ENCODE measurements around the gene ZBED2. TPM values are rescaled to one million over a fixed set of nuclear protein-coding genes. Genes with fewer than 3 reads are reported as not detected.

ZBED2 gene
- total and polyA plus RNA-seq, 2 donors (not counting 1 experiment from before 2014, with no cell fraction given): 0.06 TPM; not detected in 1

- DNase-seq (ENCODE audit: low read depth in 2 of 2): no peak
- H3K4me3 ChIP-seq (replicated peaks in 1 of 4; ENCODE audit: control extremely low read depth in 1 of 4, insufficient read depth in 1 of 4, low read depth in 3 of 4, low read length in 4 of 4): no peak overlapping the region
- no peaks in the 10 kb centered on the region for H4K20me1 ChIP-seq (ENCODE audit: control insufficient read depth, extremely low read depth, insufficient read depth, low read length)
- H3K27me3 ChIP-seq (ENCODE audit: control insufficient read depth, insufficient read depth, low read length): no peaks in the 10 kb centered on the region
- no peaks in the 10 kb centered on the region for H3K9me3 ChIP-seq (ENCODE audit: control insufficient read depth, insufficient read depth, low read depth, low read length)
- H3K9ac ChIP-seq (ENCODE audit: insufficient read depth, low read length): no peak overlapping the region
- H3K79me2 ChIP-seq (ENCODE audit: control insufficient read depth, insufficient read depth, low read length): no peaks in the 10 kb centered on the region
- no peaks in the 10 kb centered on the region for H3K36me3 ChIP-seq (ENCODE audit: control insufficient read depth, insufficient read depth, low read length)
- H3K4me2 ChIP-seq (ENCODE audit: extremely low read depth, insufficient read depth, low read length): no peak overlapping the region
- H2AFZ ChIP-seq (ENCODE audit: low read length): no peak overlapping the region
- no peak overlapping the region for H3K27ac ChIP-seq (ENCODE audit: insufficient read depth, low read length)
- no peaks in the 10 kb centered on the region for H3K4me1 ChIP-seq (ENCODE audit: control insufficient read depth, extremely low read depth, insufficient read depth, low read length)
- TF ChIP-seq CTCF (conservative IDR thresholded peaks at IDR 0.05 in 1 of 2, IDR thresholded peaks at IDR 0.05 in 1 of 2; ENCODE audit: low read depth in 1 of 2, low read length in 2 of 2) (peak in 1 of 2 donors; percentile 24), EZH2 (IDR thresholded peaks at IDR 0.05; ENCODE audit: low read length, missing control alignments) (no peak)
Measured at GRCh38 chr3:111621535-111621934, 26.4 kb upstream of the ZBED2 start.

- Histone ChIP-seq H3K4me1 (ENCODE audit: control insufficient read depth, extremely low read depth, insufficient read depth, low read length) (no peaks in the 10 kb centered on the region), H3K27ac (ENCODE audit: insufficient read depth, low read length) (no peak overlapping the region), H3K9me3 (ENCODE audit: control insufficient read depth, insufficient read depth, low read depth, low read length) (no peaks in the 10 kb centered on the region), H3K36me3 (ENCODE audit: control insufficient read depth, insufficient read depth, low read length) (no peaks in the 10 kb centered on the region), H3K27me3 (ENCODE audit: control insufficient read depth, insufficient read depth, low read length) (no peaks in the 10 kb centered on the region), H4K20me1 (ENCODE audit: control insufficient read depth, extremely low read depth, insufficient read depth, low read length) (no peaks in the 10 kb centered on the region), H3K4me2 (ENCODE audit: extremely low read depth, insufficient read depth, low read length) (no peak overlapping the region), H3K79me2 (ENCODE audit: control insufficient read depth, insufficient read depth, low read length) (no peaks in the 10 kb centered on the region), H2AFZ (ENCODE audit: low read length) (no peak overlapping the region), H3K4me3 (replicated peaks in 1 of 4; ENCODE audit: control extremely low read depth in 1 of 4, insufficient read depth in 1 of 4, low read depth in 3 of 4, low read length in 4 of 4) (no peak overlapping the region), H3K9ac (ENCODE audit: insufficient read depth, low read length) (no peak overlapping the region)
- DNase-seq (ENCODE audit: low read depth in 2 of 2): peak in 1 of 2 donors; percentile 70
- TF ChIP-seq EZH2 (IDR thresholded peaks at IDR 0.05; ENCODE audit: low read length, missing control alignments) (no peak), CTCF (conservative IDR thresholded peaks at IDR 0.05 in 1 of 2, IDR thresholded peaks at IDR 0.05 in 1 of 2; ENCODE audit: low read depth in 1 of 2, low read length in 2 of 2) (no peak)
Measured at GRCh38 chr3:111619833-111620232, 24.7 kb upstream of the ZBED2 start.

GRCh38 chr3:111618945-111619344 is 23.8 kb upstream of the ZBED2 start:
- no peaks in the 10 kb centered on the region for H3K9me3 ChIP-seq (ENCODE audit: control insufficient read depth, insufficient read depth, low read depth, low read length)
- no peak overlapping the region for H3K27ac ChIP-seq (ENCODE audit: insufficient read depth, low read length)
- no peaks in the 10 kb centered on the region for H3K4me1 ChIP-seq (ENCODE audit: control insufficient read depth, extremely low read depth, insufficient read depth, low read length)
- H3K36me3 ChIP-seq (ENCODE audit: control insufficient read depth, insufficient read depth, low read length): no peaks in the 10 kb centered on the region
- H3K79me2 ChIP-seq (ENCODE audit: control insufficient read depth, insufficient read depth, low read length): no peaks in the 10 kb centered on the region
- no peaks in the 10 kb centered on the region for H3K27me3 ChIP-seq (ENCODE audit: control insufficient read depth, insufficient read depth, low read length)
- no peak overlapping the region for H2AFZ ChIP-seq (ENCODE audit: low read length)
- no peak overlapping the region for H3K9ac ChIP-seq (ENCODE audit: insufficient read depth, low read length)
- H3K4me2 ChIP-seq (ENCODE audit: extremely low read depth, insufficient read depth, low read length): no peak overlapping the region
- TF ChIP-seq EZH2 (IDR thresholded peaks at IDR 0.05; ENCODE audit: low read length, missing control alignments): no peak
- TF ChIP-seq CTCF (conservative IDR thresholded peaks at IDR 0.05 in 1 of 2, IDR thresholded peaks at IDR 0.05 in 1 of 2; ENCODE audit: low read depth in 1 of 2, low read length in 2 of 2): no peak
- no peaks in the 10 kb centered on the region for H4K20me1 ChIP-seq (ENCODE audit: control insufficient read depth, extremely low read depth, insufficient read depth, low read length)
- no peak overlapping the region for H3K4me3 ChIP-seq (replicated peaks in 1 of 4; ENCODE audit: control extremely low read depth in 1 of 4, insufficient read depth in 1 of 4, low read depth in 3 of 4, low read length in 4 of 4)
- no peak for DNase-seq (ENCODE audit: low read depth in 2 of 2)
